ENCODE data around the gene CHIT1.

- TF ChIP-seq CTCF (IDR thresholded peaks at IDR 0.05) (no peak), POLR2A (IDR thresholded peaks at IDR 0.05) (no peak), EP300 (IDR thresholded peaks at IDR 0.05) (no peak)
Measured at GRCh38 chr1:203276408-203276807, 46.9 kb upstream of the CHIT1 start.

Data from tibial nerve (tissue), 4 donors.